Hepatocyte (in vitro differentiated cells): ENCODE data around the gene ARHGEF35.

Experiments used
- EZH2 ChIP-seq: fragments of 200-600 bp; sonication (generic); IDR thresholded peaks from 2 replicates; pipeline ENCODE4 v1.6.1; 2016; ENCODE audit warnings: antibody characterized with exemption, mild to moderate bottlenecking, borderline replicate concordance
- TF ChIP-seq, protein P1 (sequence below): fragments of 200-600 bp; sonication (generic); IDR thresholded peaks from 2 replicates; pipeline ENCODE4 v1.5.1; 2016; ENCODE audit warnings: antibody characterized with exemption, mild to moderate bottlenecking; ENCODE audit not compliant: poor library complexity

- TF ChIP-seq, protein P1, sequence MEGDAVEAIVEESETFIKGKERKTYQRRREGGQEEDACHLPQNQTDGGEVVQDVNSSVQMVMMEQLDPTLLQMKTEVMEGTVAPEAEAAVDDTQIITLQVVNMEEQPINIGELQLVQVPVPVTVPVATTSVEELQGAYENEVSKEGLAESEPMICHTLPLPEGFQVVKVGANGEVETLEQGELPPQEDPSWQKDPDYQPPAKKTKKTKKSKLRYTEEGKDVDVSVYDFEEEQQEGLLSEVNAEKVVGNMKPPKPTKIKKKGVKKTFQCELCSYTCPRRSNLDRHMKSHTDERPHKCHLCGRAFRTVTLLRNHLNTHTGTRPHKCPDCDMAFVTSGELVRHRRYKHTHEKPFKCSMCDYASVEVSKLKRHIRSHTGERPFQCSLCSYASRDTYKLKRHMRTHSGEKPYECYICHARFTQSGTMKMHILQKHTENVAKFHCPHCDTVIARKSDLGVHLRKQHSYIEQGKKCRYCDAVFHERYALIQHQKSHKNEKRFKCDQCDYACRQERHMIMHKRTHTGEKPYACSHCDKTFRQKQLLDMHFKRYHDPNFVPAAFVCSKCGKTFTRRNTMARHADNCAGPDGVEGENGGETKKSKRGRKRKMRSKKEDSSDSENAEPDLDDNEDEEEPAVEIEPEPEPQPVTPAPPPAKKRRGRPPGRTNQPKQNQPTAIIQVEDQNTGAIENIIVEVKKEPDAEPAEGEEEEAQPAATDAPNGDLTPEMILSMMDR, result no peak
- no peak for TF ChIP-seq EZH2
These were observed 30.8 kb downstream of the ARHGEF35 start for GRCh38 chr7:144164784-144165183.
